Inflammatory macrophage treated with lipopolysaccharide for 1 hour (primary cell): ENCODE measurements around the gene CHRNA1.
"Not testable (repeated sequence)": the region's sequence is repeated elsewhere in the genome, so short reads cannot be mapped to it uniquely, and the experiment has no call there.

Experiments used
- DNase-seq, 2 donors: peaks; one replicate each; pipeline ENCODE4 v3.0.0-alpha.2; 2020 to 2022

CHRNA1 gene

DNA sequence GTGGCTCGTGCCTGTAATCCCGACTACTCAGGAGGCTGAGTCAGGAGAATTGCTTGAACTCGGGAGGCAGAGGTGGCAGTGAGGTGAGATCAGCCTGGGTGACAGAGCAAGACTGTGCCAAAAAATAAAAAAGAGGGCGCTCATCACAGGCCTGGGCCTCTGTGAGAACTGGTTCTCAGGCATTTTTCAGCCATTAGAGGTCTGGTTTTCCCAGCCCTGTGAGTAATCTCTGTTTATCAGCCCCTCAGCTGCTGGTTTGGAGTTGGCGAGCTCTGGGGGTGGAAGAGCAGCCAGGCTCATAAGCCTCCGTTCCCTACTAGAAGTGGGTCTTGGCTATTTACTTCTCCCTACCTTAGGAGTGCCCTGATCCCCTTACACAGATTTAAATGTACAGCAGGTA is 53.1 kb downstream of the CHRNA1 start:
- DNase-seq, result no peak

GRCh38 chr2:174709416-174710004 is 54.8 kb downstream of the CHRNA1 start:
- not testable (repeated sequence) for DNase-seq

- no peak for DNase-seq
Observed at GRCh38 chr2:174708713-174709112, 55.6 kb downstream of the CHRNA1 start.

GRCh38 chr2:174705321-174705720 is 59.0 kb downstream of the CHRNA1 start:
- DNase-seq, result no peak

DNA sequence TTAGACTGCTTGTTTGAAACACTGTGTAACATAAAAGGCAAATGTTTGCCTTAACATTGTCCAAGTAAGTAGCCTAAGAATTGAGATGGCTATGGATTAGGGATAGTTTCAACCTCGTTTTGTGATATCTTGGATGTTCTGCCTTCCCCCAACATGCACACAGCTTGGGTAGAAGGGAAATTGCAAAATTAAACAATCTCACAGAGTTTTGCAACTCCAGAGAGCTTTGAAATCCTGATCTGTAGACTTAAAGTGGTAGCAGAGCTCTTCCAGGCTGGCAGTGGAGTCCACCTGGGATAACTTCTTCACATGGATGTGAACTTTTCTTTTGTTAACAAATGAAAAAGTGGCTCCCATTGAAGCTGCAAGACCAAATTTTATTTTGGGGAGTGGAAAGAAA is 59.6 kb downstream of the CHRNA1 start:
- DNase-seq, result peak; percentile 72 to 80

DNA sequence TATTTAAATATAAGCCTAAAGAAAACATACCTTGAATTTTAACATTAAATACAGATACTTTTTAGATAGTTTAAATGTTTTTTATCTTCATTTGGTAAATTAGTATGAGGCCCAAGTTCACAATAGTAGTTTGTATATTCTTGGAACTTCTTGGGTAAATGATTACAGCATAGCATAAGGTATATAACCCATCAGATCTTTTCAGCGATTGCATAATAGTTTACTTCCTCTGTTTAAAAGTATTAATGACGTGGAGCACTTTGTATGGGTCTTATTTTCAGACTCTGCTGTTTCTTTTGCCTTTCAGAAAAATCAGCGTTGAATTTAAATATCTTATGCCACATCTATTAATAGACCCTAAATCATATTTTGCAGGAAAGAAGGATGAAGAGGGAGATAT is 60.2 kb downstream of the CHRNA1 start:
- DNase-seq, result peak; percentile 66 to 78

- DNase-seq, result no peak
Observed at GRCh38 chr2:174703430-174703829, 60.8 kb downstream of the CHRNA1 start.

GRCh38 chr2:174702541-174702940 is 61.7 kb downstream of the CHRNA1 start:
- DNase-seq, result no peak

GRCh38 chr2:174699993-174700766 is 64.1 kb downstream of the CHRNA1 start:
- peak; percentile 47 to 75 for DNase-seq
